Uterus (tissue), 2 donors: ENCODE results near the gene ZNF26.

Experiments
- POLR2A ChIP-seq, 2 donors: fragments of 450-650 bp; IDR thresholded peaks; one replicate each; pipeline ENCODE4 v1.6.1; 2016; ENCODE audit warnings: antibody characterized with exemption in 2 of 2, mild to moderate bottlenecking in 1 of 2, moderate library complexity in 1 of 2
- TF ChIP-seq, protein P1 (sequence below), 4 experiments: fragments of 200-600 bp in 2 of 4; fragments of 450-650 bp in 2 of 4; sonication (generic) in 2 of 4; IDR thresholded peaks; one replicate each; pipeline ENCODE4 v1.5.1; 2016 to 2019; ENCODE audit warnings: antibody characterized with exemption in 4 of 4, mild to moderate bottlenecking in 2 of 4, moderate library complexity in 1 of 4

DNA sequence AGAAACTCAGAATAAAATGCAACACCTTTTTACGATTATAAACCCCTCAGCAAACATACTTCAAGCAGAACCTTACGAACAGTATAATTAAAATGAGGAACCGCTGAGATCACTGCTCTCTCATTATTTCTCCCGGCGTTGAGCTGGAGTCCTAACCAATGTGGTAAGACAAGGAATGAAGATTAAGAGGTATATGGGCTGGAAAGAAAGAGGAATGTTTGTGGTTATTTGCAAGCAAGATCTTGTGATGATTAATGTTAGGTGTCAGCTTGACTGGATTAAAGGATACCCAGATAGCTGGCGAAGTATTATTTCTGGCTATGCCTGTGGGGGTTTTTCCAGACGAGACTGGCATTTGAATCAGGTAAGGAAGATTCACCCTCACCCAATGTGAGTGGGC, 40.8 kb downstream of the ZNF26 start:
- TF ChIP-seq, protein P1, sequence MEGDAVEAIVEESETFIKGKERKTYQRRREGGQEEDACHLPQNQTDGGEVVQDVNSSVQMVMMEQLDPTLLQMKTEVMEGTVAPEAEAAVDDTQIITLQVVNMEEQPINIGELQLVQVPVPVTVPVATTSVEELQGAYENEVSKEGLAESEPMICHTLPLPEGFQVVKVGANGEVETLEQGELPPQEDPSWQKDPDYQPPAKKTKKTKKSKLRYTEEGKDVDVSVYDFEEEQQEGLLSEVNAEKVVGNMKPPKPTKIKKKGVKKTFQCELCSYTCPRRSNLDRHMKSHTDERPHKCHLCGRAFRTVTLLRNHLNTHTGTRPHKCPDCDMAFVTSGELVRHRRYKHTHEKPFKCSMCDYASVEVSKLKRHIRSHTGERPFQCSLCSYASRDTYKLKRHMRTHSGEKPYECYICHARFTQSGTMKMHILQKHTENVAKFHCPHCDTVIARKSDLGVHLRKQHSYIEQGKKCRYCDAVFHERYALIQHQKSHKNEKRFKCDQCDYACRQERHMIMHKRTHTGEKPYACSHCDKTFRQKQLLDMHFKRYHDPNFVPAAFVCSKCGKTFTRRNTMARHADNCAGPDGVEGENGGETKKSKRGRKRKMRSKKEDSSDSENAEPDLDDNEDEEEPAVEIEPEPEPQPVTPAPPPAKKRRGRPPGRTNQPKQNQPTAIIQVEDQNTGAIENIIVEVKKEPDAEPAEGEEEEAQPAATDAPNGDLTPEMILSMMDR (IDR thresholded peaks at IDR 0.05) = no peak
- no peak for TF ChIP-seq POLR2A (IDR thresholded peaks at IDR 0.05)
